HFF-Myc (cell line): ENCODE data around the gene PDIA6.

Experiments used
- DNase-seq: peaks from one replicate; pipeline ENCODE4 v3.0.0-alpha.2; 2011; ENCODE audit warnings: low read depth; ENCODE audit errors: extremely low read depth
- H3K4me3 ChIP-seq: replicated peaks from 2 replicates; pipeline ENCODE4 v1.5.1; 2011; ENCODE audit warnings: low read depth, mild to moderate bottlenecking, control low read depth, low read length
- CTCF ChIP-seq: IDR thresholded peaks from 2 replicates; pipeline ENCODE4 v1.5.1; 2012; ENCODE audit warnings: mild to moderate bottlenecking, low read depth, low read length, control low read depth; ENCODE audit errors: missing control alignments

Gene PDIA6

GRCh38 chr2:10772868-10773215, 39.7 kb downstream of the PDIA6 start:
- no peak for TF ChIP-seq CTCF
- no peak for DNase-seq
- H3K4me3 ChIP-seq, result no peak overlapping the region

- no peak for DNase-seq
- TF ChIP-seq CTCF, result no peak
- H3K4me3 ChIP-seq, result no peak overlapping the region
Observed at GRCh38 chr2:10772201-10772867, 40.3 kb downstream of the PDIA6 start.

- no peak for TF ChIP-seq CTCF
- DNase-seq, result no peak
- no peak overlapping the region for H3K4me3 ChIP-seq
Observed at GRCh38 chr2:10771786-10772185, 40.8 kb downstream of the PDIA6 start.

GRCh38 chr2:10770956-10771750, 41.4 kb downstream of the PDIA6 start:
- TF ChIP-seq CTCF, result no peak
- no peak overlapping the region for H3K4me3 ChIP-seq
- no peak for DNase-seq

GRCh38 chr2:10768063-10768507, 44.5 kb downstream of the PDIA6 start:
- no peak for TF ChIP-seq CTCF
- H3K4me3 ChIP-seq, result no peak overlapping the region
- DNase-seq, result no peak

- DNase-seq, result no peak
- H3K4me3 ChIP-seq, result no peak overlapping the region
- no peak for TF ChIP-seq CTCF
Observed at GRCh38 chr2:10765914-10766313, 46.7 kb downstream of the PDIA6 start.
